ENCODE results near the gene PHACTR3.

PHACTR3 gene

DNA sequence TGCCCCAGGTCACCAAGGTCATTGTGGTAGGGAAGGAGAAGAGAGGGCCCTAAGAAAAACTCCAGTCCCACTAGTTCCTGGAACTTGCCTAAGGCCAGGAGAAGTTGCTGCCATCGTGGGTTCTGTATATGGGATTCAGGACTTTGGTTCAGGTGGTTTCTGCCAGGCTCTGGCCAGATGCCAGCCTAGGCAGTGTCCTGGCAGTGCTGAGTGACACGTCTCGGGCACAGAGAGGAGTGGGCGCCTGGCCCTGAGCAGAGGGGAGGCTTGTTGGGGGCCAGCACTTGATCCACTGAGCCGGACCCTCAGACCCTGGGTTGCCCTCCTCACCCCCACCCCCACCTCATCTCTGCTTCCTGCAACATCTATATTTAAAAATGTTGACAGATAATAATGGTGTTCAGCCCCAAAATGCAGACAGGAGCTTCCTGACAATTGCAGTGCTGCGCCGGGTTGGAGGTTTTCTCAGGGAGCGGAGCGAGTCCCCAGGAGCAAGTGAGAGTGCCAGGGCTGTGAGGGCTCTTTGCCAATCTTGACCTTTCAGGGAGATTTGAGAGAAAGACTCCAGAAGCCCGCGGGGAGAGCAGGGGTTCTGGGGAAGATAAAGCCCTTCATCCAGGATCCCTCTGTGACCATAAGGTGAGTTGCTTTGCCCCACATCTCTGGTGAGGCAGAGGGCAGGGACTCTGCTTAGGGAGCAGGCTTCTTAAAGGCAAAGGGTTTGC lies 71.9 kb downstream of the PHACTR3 start:
- no peak for DNase-seq

DNA sequence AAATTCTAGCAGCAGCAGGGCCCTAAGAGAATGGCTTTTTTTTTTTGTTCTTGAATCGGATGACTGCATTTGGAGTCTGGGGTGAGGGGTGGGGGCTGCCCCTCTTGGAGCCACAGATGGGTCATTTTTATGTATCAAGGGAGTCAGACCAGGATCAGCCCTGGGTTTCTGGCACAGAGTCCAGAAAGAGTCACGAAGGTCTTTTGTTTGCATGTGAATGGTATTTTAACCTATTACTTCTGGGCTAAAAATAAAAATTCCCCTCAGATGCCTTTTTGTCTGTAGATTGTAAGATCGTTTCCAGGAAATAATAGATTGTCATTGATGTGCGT lies 72.5 kb downstream of the PHACTR3 start:
- no peak for DNase-seq

DNA sequence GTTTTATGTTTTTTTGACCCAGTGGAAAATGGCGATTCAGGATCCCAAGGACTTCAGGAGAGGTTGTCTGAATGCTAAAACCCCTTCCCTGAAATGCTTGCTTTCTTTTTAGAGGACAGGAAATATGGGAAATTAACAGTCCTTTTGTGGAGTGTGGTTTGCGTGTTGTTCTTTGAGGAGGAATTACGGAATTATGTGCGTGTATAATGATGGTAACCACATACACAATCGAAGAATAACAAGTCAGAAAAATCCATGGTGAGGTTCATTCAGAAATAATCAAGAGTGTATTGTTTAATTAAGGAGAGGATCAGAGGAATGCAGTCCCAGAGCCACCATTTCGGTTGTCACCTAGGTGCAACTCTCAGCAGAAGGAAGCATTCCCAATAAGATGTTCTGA lies 73.2 kb downstream of the PHACTR3 start:
- no peak for DNase-seq

DNA sequence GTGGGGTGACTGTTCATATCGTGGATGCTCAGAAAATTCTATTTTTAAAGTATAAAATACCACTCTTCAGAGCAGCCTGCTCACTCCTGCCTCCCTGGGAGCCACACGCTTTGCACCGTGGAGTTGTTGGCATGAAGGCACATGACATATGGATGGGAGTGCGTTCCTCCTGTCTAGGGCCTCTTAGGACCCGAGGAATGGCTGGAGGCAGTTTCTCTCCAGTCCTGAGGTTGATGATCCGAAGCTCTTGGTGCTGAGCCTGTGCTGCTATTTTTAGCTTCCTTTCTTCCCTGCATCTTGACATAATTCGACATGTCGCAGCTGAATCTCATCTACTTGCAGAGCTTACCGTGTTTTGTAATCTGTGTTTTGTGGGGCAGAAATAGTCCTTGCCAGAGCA lies 73.9 kb downstream of the PHACTR3 start:
- DNase-seq, result no peak

DNA sequence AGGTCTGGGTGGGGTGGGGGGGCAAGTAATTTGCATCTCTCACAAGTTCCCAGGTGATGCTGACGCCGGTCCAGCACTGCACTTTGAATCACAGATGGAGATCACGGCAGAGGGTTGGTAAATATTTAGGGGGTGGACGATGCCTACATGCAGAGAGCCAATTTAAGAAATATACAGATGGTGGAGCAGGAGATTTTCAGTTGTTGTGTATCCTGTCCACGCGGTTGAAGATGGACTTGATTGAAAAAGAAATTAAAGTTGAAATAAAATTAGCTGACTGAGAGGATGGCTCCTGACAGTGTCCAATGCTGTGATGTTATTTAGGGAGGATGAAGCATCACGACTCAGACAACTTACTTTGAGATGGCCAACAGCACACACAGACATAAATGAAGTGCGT lies 74.6 kb downstream of the PHACTR3 start:
- DNase-seq, result no peak

GRCh38 chr20:59680148-59680650 lies 75.9 kb downstream of the PHACTR3 start:
- no peak for DNase-seq

- DNase-seq, result no peak
Observed at GRCh38 chr20:59680852-59681251, 76.5 kb downstream of the PHACTR3 start.

GRCh38 chr20:59682603-59683002 lies 78.3 kb downstream of the PHACTR3 start:
- DNase-seq, result no peak

DNA sequence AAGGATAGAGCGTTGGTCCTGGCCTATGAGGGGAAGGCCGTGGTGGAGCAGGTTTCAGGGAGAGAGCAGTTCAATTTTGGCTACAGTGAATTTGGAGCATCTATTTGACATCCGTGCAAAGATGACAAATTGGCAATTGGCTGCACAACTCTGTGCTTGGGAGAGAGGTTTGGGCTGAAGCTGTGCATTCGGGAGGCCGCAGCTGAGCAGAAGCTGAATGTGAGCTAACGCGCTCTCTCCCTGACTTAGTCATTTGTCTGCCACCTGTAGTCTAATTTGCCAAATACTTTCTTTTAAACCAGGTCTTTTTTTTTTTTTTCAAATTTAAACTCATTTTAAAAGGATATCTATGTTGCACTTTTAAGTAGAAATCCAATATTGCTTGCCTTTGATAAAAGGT lies 78.8 kb downstream of the PHACTR3 start:
- DNase-seq, result no peak

DNA sequence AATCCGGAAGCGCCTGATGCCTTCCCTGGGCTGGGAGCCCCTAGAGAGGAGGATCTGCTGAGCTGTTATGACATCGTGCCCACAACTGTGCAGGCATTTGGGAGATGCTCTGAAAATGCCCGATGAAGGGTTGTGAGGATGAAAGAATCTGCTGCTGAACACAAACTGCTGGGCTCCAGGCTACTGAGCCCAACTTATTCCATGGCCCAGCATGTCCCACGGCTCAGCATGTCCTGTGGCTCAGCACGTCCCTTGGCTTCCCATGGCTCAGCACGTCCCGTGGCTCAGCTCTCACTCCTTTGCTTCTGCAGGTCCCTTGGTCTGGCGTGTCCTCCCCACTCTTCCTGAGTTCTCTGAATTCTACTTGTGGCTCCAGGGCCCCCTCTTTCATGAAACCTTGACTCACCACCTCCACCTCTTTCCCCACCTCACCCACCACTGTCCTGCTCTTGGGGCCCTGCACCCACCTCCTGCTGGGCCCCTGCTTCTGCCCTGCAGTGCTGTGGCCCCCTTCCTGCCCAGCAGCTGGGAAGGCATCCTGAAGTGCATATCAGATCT lies 80.4 kb downstream of the PHACTR3 start:
- no peak for DNase-seq

DNA sequence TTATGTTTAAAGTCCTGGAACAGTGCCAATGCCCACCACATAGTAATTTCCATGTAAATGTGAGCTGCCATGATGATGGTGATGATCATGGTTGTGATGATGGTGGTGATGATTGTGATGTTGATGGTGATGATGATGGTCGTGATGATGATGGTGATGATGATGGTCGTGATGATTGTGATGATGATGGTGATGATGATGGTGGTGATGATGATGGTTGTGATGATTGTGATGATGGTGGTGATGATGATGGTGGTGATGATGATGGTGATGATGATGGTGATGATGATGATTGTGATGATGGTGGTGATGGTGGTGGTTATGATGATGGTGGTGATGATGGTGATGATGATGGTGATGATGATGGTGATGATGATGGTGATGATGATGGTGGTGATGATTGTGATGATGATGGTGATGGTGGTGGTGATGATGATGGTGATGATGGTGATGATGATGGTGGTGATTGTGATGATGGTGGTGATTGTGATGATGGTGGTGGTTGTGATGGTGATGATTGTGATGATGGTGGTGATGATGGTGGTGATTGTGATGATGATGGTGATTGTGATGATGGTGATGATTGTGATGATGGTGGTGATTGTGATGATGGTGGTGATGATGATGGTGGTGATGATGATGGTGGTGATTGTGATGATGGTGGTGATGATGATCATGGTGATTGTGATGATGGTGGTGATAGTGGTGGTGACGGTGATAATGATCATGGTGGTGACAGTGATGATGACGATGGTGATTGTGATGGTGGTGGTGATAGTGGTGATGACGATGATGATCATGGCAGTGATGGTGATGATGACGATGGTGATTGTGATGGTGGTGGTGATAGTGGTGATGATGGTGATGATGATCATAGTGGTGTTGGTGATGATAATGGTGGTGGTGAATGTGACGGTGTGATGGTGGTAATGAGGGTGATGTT lies 82.3 kb downstream of the PHACTR3 start:
- no peak for DNase-seq

- no peak for DNase-seq
Observed at GRCh38 chr20:59688356-59688755, 84.0 kb downstream of the PHACTR3 start.

DNA sequence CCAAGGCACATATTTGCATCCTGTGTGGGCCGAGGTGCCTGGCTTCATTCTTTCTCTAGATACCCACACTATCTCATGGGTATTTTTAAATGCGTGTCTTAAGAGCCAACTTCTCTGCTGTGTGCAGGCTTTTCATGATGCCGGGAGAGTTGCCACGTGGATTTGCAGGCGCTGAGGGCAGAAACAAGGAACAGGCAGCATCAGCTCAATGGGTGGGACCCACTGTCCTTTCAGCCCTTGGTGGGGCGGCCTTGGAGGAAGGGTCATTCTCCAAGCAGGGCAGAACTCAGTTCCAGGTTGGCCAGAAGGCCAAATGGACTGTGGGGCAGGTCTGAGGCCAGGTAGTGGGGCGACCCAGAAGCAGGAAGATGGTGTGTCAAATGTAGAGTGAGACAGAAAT lies 84.7 kb downstream of the PHACTR3 start:
- no peak for DNase-seq

GRCh38 chr20:59690101-59690500 lies 85.8 kb downstream of the PHACTR3 start:
- no peak for DNase-seq

DNA sequence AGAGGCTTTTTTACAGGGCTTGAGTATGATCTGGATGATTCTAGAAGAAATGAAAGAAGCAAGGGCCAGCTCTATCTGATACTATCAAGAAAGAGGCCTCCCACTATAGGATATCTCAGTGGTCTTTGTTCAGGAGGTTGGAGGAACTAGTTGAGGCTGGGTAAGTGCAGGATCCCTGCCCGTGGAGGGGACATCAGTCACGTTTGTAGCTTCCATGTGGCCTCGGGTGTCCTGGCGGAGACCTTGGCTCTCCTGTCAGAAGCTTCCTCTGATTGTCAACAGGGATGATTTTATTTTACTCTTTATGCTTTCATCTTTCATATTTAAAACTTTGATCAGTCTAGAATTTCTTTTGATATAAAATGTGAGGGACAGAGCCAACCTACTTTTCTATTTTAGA lies 86.6 kb downstream of the PHACTR3 start:
- DNase-seq, result no peak

- DNase-seq, result no peak
Observed at GRCh38 chr20:59692139-59692538, 87.8 kb downstream of the PHACTR3 start.

DNA sequence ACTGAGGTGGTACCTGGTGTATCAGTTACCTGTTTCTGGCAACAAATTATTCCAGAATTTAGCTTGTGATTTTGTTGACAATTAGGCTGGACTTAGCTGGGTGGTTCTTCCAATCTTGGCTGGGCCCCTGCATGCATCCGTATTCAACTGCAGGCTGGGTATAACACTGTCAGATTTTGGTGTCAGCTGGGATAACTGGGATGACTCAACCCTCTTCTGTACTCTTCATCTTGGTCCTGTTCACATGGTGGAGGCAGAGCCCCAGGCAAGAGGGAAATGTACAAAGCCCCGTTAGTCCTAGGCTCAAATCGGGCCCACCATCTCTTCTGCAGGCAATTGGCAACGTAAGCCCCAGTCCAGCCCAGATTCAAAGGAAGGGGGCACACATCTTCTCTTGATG lies 89.2 kb downstream of the PHACTR3 start:
- DNase-seq, result no peak

DNA sequence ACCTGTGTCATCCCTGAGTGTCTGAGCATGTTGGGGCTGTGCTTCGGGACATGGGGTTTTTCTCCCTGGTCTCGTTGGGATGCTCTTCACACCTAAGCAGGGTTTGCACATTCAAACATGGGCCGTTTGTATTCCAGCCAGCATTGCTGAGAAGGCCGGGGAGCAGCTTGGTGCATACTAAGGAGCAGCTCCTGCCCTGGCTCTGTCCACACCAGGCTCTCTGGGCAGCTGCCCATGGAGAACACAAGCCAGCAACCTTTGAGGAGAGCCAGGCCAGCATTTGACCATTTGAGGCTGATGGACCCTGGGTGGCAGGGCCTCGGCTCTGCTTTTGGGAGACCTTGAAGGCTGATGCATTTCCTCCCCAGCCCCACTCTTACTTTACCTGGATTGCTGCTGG lies 92.1 kb downstream of the PHACTR3 start:
- DNase-seq, result no peak

GRCh38 chr20:59697068-59697467 lies 92.7 kb downstream of the PHACTR3 start:
- DNase-seq, result no peak

- no peak for DNase-seq
Observed at GRCh38 chr20:59698598-59698997, 94.3 kb downstream of the PHACTR3 start.

DNA sequence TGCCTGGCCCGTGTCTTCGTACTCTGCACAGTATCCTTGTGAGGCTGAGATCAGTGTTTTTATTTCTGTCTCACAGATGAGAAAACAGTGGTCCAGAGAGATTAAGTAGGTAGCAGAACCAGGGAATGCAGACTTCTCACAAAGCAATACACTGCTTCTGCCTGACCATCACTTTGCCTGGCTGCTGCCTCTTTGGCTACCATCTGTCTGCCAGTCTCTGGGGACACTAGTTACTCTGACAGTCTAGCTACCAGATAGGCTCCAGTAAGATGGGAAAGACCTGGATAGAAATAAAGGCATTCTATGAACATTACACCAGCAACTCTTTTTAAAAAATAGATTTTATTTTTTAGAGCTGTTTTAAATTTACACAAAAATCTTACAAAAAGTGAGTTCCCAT lies 96.9 kb downstream of the PHACTR3 start:
- no peak for DNase-seq

DNA sequence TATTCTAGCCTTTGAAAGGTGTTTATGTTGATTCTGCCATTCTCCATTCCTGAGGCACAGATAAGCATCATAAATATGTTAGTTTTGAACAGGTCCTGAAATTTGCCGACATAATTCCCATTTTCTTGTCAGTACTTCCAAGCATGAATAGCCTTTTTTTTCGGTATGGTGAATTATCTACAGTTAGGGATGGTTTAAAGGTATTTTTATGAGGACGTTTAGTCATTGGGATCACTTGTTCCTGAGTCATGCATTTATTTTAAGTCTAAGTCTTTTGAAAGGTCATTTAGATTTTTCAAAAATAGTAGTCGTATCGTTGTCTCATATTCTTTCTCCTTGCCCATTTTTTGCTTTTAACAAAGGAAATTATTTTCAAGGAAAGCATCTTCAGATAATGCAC lies 98.7 kb downstream of the PHACTR3 start:
- no peak for DNase-seq

- no peak for DNase-seq
Observed at GRCh38 chr20:59705651-59706399, 101.5 kb downstream of the PHACTR3 start.
